CD14-positive monocyte (primary cell): ENCODE results near the gene ZNF232. TPM values are rescaled to one million over a fixed set of nuclear protein-coding genes. Genes with fewer than 3 reads are reported as not detected.
"Not testable (repeated sequence)": the region's sequence is repeated elsewhere in the genome, so short reads cannot be mapped to it uniquely, and the experiment has no call there.

Experiments
- DNase-seq, 3 donors: peaks; one replicate each; pipeline ENCODE4 v3.0.0-alpha.2; 2011 to 2022
- H2AFZ ChIP-seq: 2 replicates; pipeline ENCODE4 v1.6.0; 2012; ENCODE audit warnings: mild to moderate bottlenecking, low read depth, low read length, inconsistent platforms; ENCODE audit not compliant: insufficient read depth, poor library complexity, severe bottlenecking
- H3K27ac ChIP-seq, 2 donors: 1 replicate in 1 of 2; 2 replicates in 1 of 2; pipeline ENCODE4 v1.5.1; 2012 to 2013; ENCODE audit warnings: low read length in 2 of 2, control low read depth in 1 of 2, inconsistent platforms in 1 of 2, low read depth in 1 of 2, mild to moderate bottlenecking in 1 of 2
- H3K27me3 ChIP-seq, 2 donors: one replicate each; pipeline versions ENCODE4 v1.6.0 to v1.6.1; 2011 to 2013; ENCODE audit warnings: low read length in 2 of 2; ENCODE audit not compliant: control insufficient read depth in 2 of 2, insufficient read depth in 2 of 2
- H3K36me3 ChIP-seq, 2 donors: replicated peaks in 1 of 2; 1 replicate in 1 of 2; 2 replicates in 1 of 2; pipeline versions ENCODE4 v1.5.1 to v1.6.1; 2012 to 2013; ENCODE audit warnings: low read length in 2 of 2, control low read depth in 1 of 2, inconsistent platforms in 1 of 2, mild to moderate bottlenecking in 1 of 2; ENCODE audit not compliant: insufficient read depth in 2 of 2, control insufficient read depth in 1 of 2
- H3K4me1 ChIP-seq, 2 donors: 1 replicate in 1 of 2; 2 replicates in 1 of 2; pipeline versions ENCODE4 v1.5.1 to v1.6.1; 2012 to 2013; ENCODE audit warnings: low read length in 2 of 2, control low read depth in 1 of 2, inconsistent platforms in 1 of 2, mild to moderate bottlenecking in 1 of 2, moderate library complexity in 1 of 2; ENCODE audit not compliant: insufficient read depth in 2 of 2, control insufficient read depth in 1 of 2
- H3K4me2 ChIP-seq: replicated peaks from 2 replicates; pipeline ENCODE3; 2012; ENCODE audit warnings: low read length, moderate library complexity, mild to moderate bottlenecking; ENCODE audit not compliant: poor library complexity, severe bottlenecking; ENCODE audit errors: extremely low read depth
- H3K4me3 ChIP-seq, 3 experiments: fragments of 200-600 bp in 1 of 3; sonication (generic) in 1 of 3; replicated peaks in 1 of 3; 1 replicate in 2 of 3; 2 replicates in 1 of 3; pipeline ENCODE4 v1.5.1; 2011 to 2013; ENCODE audit warnings: low read length in 3 of 3, mild to moderate bottlenecking in 3 of 3, control low read depth in 2 of 3, low read depth in 2 of 3, inconsistent platforms in 1 of 3, moderate library complexity in 1 of 3
- H3K79me2 ChIP-seq: 2 replicates; pipeline ENCODE4 v1.6.0; 2012; ENCODE audit warnings: mild to moderate bottlenecking, control low read depth, inconsistent platforms, low read length, moderate library complexity; ENCODE audit not compliant: insufficient read depth
- H3K9ac ChIP-seq: 2 replicates; pipeline ENCODE4 v1.6.0; 2017; ENCODE audit warnings: low read length, mild to moderate bottlenecking; ENCODE audit not compliant: insufficient read depth, poor library complexity, severe bottlenecking
- H3K9me3 ChIP-seq, 2 donors: replicated peaks in 1 of 2; 1 replicate in 1 of 2; 2 replicates in 1 of 2; pipeline versions ENCODE4 v1.5.1 to v1.6.1; 2012 to 2013; ENCODE audit warnings: low read length in 2 of 2, control low read depth in 1 of 2; ENCODE audit not compliant: control insufficient read depth in 1 of 2, insufficient read depth in 1 of 2
- H4K20me1 ChIP-seq: 2 replicates; pipeline ENCODE4 v1.6.0; 2012; ENCODE audit warnings: mild to moderate bottlenecking, low read length, control low read depth, moderate library complexity; ENCODE audit not compliant: insufficient read depth
- H3K27ac Mint-ChIP-seq, 7 donors: one replicate each; pipeline ENCODE4 v1.8.0; 2020; ENCODE audit warnings: mild to moderate bottlenecking in 7 of 7, mixed read lengths in 7 of 7, moderate library complexity in 6 of 7, inconsistent platforms in 2 of 7
- H3K27me3 Mint-ChIP-seq, 3 donors: one replicate each; pipeline ENCODE4 v1.8.0; 2021 to 2022; ENCODE audit warnings: low read depth in 3 of 3, mild to moderate bottlenecking in 3 of 3, mixed read lengths in 3 of 3, moderate library complexity in 3 of 3, inconsistent platforms in 1 of 3
- H3K36me3 Mint-ChIP-seq, 2 donors: one replicate each; pipeline ENCODE4 v1.8.0; 2020; ENCODE audit warnings: mixed read lengths in 2 of 2, inconsistent platforms in 1 of 2, mild to moderate bottlenecking in 1 of 2
- H3K4me1 Mint-ChIP-seq: one replicate; pipeline ENCODE4 v1.8.0; 2020; ENCODE audit warnings: mild to moderate bottlenecking, mixed read lengths
- H3K4me3 Mint-ChIP-seq, 2 donors: one replicate each; pipeline ENCODE4 v1.8.0; 2020; ENCODE audit warnings: mild to moderate bottlenecking in 2 of 2, mixed read lengths in 2 of 2, moderate library complexity in 1 of 2
- H3K9me3 Mint-ChIP-seq, 7 donors: one replicate each; pipeline ENCODE4 v1.8.0; 2020 to 2022; ENCODE audit warnings: mixed read lengths in 7 of 7, mild to moderate bottlenecking in 6 of 7, moderate library complexity in 6 of 7, inconsistent platforms in 2 of 7
- WGBS: methylation state at CpG from one replicate; pipeline ENCODE4 v1.1.5; 2013; ENCODE audit warnings: missing lambda C conversion rate; ENCODE audit not compliant: insufficient coverage; 5-methylcytosine and 5-hydroxymethylcytosine counted together
- intact Hi-C, 2 donors: fragments of 100-400 bp; cut with micrococcal nuclease; formaldehyde crosslinking; loops; one replicate each; pipeline versions ENCODE4 v1.15.0 to v1.15.1; 2023
- polyA plus RNA-seq, 3 donors: library from polyadenylated mRNA; depleted of rRNA in 1 of 3; unstranded in 2 of 3; stranded (reverse) in 1 of 3; fragments of 300-500 nt in 2 of 3; fragments of >200 nt in 1 of 3; fragmentation: Illumina TruSeq in 2 of 3; gene quantifications; 1 replicate in 2 of 3; 2 replicates in 1 of 3; pipeline ENCODE4 v1.2.3, GENCODE V29; 2012 to 2021
- TF ChIP-seq, protein P1 (sequence below): fragments of 200-600 bp; IDR thresholded peaks from one replicate; pipeline ENCODE4 v1.8.0; 2022; ENCODE audit warnings: antibody characterized with exemption, mild to moderate bottlenecking

ZNF232 gene
- polyA plus RNA-seq, 3 donors, result 2.2 to 3.1 (median 3.0) TPM

- Mint-ChIP-seq H3K4me3 (peak overlapping the region in 1 of 2 donors; percentile 72), H3K9me3 (peaks cover 7 to 20% (median 17%) of the 10 kb centered on the region in 7 donors), H3K4me1 (peaks cover 10% of the 10 kb centered on the region), H3K27ac (no peak overlapping the region), H3K27me3 (peaks cover 50 to 72% (median 60%) of the 10 kb centered on the region in 3 donors), H3K36me3 (peaks cover 0 to 4% of the 10 kb centered on the region in 2 donors)
- 92% methylated on average over 13 of the region's 16 CpGs for WGBS
- Histone ChIP-seq H4K20me1 (no peaks in the 10 kb centered on the region), H3K4me2 (no peak overlapping the region), H2AFZ (no peak overlapping the region), H3K4me3 (no peak overlapping the region), H3K27ac (no peak overlapping the region), H3K36me3 (no peaks in the 10 kb centered on the region), H3K9ac (no peak overlapping the region), H3K79me2 (no peaks in the 10 kb centered on the region), H3K27me3 (peaks cover 9 to 51% of the 10 kb centered on the region in 2 donors), H3K9me3 (peaks cover 2 to 3% of the 10 kb centered on the region in 2 donors), H3K4me1 (peaks cover 4 to 13% of the 10 kb centered on the region in 2 donors)
- intact Hi-C loops, result no loop called here
- no peak for DNase-seq
- TF ChIP-seq, protein P1, sequence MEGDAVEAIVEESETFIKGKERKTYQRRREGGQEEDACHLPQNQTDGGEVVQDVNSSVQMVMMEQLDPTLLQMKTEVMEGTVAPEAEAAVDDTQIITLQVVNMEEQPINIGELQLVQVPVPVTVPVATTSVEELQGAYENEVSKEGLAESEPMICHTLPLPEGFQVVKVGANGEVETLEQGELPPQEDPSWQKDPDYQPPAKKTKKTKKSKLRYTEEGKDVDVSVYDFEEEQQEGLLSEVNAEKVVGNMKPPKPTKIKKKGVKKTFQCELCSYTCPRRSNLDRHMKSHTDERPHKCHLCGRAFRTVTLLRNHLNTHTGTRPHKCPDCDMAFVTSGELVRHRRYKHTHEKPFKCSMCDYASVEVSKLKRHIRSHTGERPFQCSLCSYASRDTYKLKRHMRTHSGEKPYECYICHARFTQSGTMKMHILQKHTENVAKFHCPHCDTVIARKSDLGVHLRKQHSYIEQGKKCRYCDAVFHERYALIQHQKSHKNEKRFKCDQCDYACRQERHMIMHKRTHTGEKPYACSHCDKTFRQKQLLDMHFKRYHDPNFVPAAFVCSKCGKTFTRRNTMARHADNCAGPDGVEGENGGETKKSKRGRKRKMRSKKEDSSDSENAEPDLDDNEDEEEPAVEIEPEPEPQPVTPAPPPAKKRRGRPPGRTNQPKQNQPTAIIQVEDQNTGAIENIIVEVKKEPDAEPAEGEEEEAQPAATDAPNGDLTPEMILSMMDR, result no peak
Observed at GRCh38 chr17:5121186-5121841, 9.6 kb upstream of the ZNF232 start.

DNA sequence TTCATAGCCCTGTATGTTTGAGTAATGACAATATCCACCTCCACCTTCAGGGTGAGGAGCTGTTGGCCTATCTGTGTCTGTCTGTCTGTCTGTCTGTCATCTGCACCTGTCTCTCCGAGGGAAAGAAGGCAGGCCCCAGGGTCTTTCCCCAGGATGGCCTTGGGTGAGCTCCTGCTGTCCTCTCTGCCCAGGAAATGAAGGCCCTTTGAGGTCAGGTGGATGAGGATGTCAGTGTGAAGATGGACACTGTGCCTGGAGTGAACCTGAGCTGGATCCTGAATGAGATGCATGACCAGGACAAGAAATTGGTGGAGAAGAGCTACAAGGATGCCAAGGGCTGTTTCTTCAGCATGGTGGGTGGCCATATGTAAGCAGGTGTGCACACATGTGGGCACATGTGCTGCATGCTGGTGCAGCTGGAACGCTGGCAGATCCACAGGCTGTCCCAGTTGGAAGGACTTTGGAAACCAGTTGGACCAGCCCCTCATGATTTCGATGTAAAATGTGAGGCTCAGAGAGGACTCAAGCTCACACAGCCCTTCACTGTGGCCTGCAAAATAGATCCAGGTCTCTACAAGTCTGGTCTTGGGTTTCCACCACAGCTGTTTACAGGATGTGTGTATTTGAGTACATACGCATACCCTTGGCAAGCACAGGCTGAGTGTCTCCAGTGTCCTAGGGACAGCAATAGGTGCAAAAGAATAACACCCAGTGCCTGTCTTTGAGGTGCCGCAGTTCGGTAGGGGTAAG, 8.9 kb upstream of the ZNF232 start:
- H3K9ac ChIP-seq, intact Hi-C loops, H3K9me3 ChIP-seq, H4K20me1 ChIP-seq, H2AFZ ChIP-seq, DNase-seq, H3K36me3 ChIP-seq, H3K79me2 ChIP-seq, H3K36me3 Mint-ChIP-seq, H3K4me2 ChIP-seq, H3K4me3 Mint-ChIP-seq, H3K4me3 ChIP-seq, H3K27ac ChIP-seq, H3K27ac Mint-ChIP-seq: not testable (repeated sequence)
- peaks cover 13% of the 10 kb centered on the region for H3K4me1 Mint-ChIP-seq
- peaks cover 4 to 20% of the 10 kb centered on the region in 2 donors for H3K4me1 ChIP-seq
- H3K9me3 Mint-ChIP-seq, result peaks cover 8 to 26% (median 20%) of the 10 kb centered on the region in 7 donors
- H3K27me3 ChIP-seq, result peaks cover 12 to 58% of the 10 kb centered on the region in 2 donors
- peaks cover 53 to 77% (median 62%) of the 10 kb centered on the region in 3 donors for H3K27me3 Mint-ChIP-seq
- WGBS, result 94% methylated on average over 6 of the region's 6 CpGs
